Cerebellar nuclear complex (tissue), 1 donor: ENCODE data around the gene MPRIP.

Experiments used
- DNase-seq, 2 experiments: peaks; one replicate each; lab custom pipeline; 2025; lab: John Stamatoyannopoulos, UW

Gene MPRIP

DNA sequence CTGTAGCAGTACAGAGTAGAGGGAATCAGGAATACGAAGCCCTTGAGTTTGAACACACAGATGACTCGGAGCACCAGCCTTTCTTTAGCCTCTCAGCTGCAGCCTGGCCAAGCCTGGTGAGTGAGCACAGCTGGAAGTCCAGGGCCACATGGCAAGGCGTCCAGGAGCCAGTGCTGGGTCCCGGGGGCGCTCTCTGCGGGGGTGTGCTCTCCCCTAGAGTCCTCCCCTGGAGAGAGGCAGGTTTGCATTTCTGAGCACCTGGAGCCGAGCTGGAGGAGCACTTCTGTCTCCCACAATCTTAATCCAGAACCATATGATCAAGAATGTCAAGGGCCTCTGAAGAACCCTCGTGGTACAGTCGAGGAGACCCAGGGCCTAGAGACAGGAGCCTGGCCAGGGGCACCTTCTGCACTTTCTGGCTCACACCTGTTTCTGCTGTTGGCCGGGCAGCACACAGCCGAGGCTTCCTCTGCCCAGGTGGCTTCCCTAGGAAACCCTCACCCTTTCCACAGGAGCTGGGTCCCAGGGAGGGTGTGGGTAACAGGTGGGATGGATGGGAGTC is 85.6 kb downstream of the MPRIP start:
- DNase-seq: no peak

DNA sequence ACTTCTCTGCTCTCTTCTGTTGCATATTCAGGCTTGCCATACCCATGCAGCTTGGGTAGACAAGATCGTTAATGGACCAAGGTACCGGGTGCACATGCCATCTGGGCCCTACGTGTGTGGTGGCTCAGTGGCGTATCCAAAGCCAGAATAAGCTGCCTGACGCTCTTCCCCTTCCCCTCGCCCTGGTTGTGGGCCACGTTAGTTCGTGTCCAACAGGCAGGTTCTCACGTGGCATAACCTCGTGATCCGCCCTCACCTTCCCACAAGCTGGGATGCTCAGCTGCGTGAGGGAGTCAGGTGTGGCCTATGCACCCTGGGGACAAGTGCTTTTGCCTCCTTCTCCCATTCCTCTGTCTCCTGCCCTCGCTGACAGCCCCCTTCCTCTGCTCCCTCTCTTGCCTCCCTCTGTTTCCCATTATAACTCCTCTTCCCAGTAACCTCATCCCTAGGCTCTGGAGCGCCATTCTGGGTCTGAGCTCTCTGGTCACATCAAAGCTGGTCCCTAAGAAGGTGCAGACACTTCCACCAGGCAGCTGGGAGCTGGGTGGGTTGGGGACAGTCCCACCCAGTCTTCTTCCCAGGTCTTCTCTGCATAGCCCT is 86.3 kb downstream of the MPRIP start:
- DNase-seq: no peak

DNA sequence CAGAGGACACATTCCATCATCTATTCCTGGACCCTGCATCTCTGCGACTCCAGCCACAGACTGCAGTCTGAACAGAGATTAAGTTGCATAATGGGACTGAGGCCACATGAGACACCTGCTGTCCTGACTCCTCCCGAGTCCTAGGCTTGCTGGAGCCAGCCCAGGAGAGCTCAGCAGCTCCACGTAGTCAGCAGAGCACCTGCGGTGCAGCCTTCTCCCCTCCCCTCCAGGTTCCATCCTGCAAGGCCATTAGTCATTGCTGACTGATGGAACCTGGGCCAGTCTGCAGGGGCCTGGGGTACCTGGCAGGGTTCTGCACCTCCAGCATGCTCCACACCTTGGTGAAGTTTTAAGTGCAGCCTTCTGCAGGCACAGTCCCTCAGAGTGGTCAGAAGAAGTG is 87.2 kb downstream of the MPRIP start:
- no peak for DNase-seq

DNA sequence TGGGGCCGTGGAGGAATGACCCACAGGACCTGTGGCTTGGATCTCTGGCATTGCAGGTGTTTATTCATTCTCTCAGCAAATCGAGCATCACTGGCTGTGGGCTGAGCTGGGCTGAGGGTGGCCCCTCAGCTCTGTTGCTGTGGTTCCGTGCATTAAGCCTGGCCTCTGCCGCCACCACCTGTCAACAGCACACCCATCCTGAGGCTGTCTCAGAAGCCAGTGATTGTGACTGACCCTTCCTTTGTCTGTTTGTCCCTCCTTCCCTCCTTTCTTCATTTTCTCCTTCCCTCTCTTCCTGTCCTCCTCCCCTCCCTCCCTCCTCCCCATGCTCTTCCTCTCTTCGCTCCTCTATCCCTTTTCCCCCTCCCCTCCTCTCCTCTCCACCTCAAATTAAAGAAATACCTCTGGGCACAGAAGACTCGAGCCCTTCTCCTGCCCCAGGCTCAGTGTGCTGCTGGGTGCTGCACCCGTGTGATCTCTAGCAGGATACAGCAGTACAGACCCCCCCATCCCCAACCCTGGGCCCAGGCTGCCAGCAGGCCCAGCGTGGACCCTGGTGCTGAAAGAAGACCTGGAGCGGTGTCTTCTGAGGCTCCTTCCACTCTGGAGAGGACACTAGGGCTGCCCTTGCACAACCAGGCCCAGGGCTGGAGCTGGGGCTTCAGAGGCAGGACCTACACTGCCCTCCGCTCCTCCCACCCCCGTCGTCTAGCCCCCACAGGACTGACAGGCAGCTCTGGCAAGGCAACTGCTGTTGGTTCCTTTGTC is 88.0 kb downstream of the MPRIP start:
- no peak for DNase-seq

DNA sequence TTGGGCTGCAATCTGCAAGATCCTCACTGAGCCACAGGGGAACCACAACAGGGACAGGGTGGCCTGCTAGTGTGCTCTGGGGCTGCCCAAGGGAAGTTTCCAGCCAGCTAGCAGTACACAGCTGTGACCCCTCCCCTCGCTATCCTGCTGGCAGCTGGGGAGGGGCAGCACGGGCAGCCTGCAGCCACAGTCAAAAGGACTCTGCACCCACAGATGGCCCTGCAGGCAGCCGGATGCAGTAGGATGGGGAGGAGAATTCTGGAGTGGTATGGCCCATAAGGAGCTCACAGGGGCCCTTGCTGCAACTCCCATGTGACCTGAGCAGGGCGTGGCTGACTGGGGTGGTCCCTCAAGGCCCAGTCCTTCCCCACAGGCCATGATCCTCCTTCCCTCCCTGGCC is 89.6 kb downstream of the MPRIP start:
- no peak for DNase-seq

DNA sequence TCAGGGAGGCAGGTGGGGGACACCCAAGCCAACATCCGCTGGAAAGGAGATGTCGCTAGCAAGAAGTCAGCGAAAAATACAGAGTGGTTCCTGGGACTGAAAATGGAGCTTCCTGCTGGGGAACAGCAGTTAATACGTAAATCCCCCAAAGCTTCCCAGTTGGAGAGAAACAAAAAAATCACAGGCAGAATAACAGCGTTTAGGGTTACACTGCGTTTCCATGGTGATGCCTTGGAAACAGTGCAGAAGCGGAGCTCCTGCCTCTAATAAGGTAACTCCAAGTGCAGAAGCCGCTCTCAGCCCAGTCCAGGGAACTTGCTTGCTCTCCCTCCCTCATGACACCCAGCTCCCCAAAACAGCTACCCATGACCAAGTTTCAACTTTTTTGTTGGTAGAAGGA is 90.5 kb downstream of the MPRIP start:
- no peak for DNase-seq

DNA sequence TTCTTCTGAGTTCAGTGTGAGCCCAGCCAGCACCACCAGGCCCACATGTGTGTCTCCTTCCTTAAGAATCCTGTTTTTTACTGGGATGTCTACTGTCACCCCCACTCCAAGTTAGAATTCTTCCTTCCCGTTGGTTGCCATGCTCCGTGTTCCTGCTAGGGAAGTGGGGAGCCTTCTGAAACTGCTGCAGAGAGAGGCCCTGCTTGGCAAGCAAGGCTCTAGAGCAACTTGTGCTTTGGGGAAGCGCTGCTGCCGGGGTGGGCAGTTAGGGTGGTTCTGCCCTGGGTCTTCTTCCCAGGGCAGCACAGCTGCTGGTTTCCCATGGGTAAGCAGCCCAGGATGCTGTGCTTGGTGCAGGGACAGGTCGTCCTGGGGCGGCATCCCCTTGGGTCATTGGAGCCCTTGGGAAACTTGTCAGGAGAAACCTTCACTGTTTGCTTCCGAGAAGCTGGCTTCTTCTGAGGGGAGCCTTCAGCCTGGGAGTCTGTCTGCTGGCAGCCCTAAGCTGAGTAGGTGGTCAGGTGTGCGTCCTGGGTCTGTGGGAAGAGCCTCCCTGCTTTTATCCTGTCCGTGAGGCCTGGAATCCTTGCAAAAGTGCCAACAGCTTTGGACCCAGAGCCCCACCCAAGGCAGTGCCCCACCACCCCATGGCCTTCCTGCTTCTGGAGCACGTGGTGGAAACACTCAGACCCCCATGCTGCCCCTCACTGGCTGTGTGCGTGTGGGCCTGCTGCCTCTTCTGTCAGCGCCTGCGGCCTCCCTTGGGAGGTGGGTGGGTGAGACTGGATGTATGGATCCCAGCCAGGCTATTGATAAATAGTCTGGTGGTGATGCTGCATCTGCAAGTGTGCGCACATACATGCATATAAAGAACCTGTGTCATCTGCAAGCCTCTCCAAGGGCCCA is 92.0 kb downstream of the MPRIP start:
- no peak for DNase-seq

DNA sequence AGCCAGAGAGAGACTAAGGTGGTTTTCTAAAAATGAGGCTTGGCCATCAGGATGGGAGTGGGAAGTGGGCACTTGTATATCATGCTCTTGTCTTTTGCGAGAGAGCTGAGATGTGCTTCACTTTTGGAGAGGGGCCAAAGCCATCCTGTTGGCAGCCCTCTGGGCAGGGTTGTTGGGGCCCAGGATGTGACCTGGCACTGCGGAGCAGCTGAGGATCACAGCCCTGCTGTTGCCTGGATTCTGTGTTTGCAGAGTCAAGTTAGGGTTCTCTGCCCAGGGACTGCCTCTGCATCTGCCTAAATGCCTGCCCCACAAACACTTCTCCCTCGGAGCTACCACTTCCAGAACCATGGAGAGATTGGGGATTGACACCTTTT is 92.7 kb downstream of the MPRIP start:
- no peak for DNase-seq

DNA sequence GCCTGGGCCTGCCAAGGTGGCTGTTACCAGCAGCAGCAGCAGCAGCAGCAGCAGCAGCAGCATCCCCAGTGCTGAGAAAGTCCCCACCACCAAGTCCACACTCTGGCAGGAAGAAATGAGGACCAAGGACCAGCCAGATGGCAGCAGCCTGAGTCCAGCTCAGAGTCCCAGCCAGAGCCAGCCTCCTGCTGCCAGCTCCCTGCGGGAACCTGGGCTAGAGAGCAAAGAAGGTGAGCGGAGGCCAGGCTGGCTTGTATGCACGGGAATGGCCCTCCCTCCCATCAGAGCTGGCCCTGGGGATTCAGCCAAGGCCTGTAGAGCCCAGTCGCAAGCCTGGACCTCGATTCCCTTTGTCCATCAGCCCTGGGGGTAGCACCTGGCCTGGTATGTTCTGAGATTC is 94.0 kb downstream of the MPRIP start:
- peak; percentile 61 to 79 for DNase-seq

DNA sequence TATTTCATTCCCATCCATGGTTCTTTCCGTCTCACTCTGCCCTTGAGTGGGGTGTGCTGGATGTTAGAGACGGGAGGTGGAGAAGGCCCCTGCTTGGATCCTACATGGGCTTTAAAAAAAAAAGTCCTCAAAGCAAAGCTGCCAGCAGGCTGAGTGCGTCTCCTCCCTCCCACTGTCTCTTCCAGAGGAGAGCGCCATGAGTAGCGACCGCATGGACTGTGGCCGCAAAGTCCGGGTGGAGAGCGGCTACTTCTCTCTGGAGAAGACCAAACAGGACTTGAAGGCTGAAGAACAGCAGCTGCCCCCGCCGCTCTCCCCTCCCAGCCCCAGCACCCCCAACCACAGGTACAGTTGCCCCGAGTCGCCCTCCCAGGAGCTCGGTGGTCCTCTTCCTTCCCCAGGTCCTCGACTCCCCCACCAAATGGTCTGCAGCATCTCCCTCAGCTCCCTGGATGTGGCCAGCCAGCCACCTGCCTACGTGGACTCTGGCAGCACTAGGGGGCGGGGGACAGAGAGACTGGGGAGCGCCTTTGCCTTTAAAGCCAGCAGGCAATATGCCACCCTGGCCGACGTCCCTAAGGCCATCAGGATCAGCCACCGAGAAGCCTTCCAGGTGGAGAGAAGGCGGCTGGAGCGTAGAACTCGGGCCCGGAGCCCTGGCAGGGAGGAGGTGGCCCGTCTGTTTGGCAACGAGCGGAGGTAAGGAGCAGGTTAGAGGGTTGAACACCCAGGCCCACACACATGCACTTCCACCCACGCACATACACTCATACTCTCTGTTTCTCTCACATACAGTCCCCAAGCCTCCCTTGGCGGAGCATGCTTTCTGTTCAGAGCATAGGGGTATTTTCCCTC is 95.7 kb downstream of the MPRIP start:
- peak; percentile 78 to 82 for DNase-seq

DNA sequence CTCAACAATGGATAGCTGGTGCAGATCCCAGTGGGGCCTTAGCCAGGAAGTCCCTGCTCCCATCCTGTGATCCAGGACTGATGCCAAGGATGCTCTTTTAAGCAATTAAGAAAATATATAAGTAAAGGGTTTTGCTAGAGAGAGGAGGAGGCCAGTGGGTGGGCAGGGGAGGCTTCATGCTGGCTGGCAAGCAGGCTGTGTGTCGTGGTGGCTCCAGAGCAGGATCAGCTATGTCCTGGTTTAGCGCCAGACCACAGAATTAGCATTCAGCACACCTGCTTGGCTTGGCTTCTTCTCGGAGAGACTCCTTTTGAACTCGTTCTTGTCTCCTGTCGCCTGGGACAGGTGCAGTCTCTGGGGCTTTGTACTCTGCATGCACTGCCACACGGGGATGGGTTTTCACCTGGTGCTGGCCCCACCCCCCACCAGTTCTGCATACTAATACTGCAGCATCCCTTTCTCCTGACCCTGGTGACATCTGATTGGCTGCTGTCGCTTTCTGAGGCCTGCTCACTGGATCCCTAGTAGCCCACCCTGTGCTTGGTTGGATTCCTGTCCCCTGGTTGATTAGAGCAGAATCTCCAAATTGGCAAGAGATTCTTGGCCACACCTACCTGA is 97.8 kb downstream of the MPRIP start:
- no peak for DNase-seq

DNA sequence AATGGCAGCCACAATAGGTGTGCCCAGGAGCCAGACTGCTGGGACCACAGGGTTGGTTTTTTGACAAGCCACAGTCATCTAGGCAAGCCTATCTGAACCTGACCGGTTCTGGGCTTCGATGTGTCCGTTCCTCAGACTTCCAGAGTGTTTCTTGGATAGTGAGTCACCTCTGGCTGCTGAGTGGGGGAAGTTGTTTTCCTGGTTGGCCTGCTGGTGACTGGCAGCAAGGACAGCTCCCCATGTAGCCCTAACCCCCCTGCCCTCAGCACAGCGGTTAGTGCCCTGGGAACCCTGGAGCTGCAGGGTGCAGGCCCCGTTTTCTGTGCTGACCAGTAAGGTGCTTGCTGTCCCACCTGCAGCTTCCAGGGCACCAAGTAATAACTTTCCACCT is 98.3 kb downstream of the MPRIP start:
- no peak for DNase-seq

DNA sequence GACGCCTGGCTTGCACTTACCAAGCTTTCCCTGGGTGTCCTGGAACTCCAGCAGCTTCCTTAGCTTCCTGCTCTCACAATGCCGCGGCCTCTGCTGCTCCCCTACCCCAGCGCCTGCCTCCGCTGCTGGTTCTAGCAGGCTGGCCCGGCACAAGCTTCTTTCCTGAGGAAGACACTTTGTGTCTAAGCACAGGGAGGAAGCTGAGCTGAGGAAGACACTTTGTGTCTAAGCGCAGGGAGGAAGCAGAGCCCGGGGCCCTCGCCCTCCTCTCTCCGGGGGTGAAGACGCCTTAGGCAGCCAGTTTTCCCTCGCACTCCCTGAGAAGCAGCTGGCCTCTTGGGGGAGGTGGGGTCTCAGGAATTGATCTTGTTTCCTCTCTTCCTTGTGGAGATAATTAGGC is 99.0 kb downstream of the MPRIP start:
- DNase-seq: no peak

DNA sequence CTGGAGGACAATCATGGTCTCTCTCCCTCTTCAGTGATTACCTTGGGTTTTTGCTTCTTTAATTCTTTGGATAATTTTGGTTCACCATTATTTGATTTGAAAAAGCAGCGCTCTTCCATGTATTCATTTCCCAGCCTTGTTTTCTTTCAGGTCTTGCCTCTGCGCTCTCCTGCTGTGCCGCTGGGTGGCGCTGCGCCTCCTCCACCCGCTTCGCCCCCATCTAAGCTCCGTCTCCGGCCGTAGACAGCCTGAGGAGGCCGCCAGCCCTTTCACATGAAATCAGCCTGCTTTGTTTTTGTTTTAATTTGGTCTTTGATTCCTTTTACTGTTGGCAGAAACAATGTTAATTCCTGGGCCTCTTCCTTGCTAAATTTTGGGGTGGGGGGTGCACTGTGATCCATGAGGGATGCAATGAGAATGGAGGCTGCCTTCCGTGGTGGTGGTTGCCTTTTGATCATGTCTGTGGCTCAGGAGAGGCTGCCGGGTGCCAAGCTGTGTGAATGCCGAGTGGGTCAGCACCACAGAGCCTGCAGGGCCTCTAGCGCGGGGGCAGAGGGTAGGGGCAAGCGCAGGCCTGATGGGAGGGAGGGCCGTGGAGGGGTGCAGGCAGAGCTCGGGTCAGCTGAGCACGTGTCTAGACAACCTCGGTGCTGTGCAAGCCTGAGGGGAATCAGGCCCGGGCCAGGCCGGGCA is 99.7 kb downstream of the MPRIP start:
- peak in 1 of 2 experiments; percentile 34 for DNase-seq

DNA sequence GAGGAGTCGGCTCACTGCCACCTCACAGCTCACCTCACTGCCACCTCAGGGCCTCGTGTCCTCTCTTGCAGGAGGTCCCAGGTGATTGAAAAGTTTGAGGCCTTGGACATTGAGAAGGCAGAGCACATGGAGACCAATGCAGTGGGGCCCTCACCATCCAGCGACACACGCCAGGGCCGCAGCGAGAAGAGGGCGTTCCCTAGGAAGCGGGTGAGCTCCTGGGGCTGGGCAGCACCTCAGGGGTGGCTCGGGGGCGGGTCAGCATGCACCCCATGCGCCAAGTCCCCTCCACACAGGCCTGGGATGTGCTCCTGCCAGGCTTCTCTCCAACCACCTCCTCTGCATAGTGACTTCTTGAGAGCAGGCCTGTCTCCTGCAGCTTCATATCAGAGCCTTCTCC is 100.3 kb downstream of the MPRIP start:
- no peak for DNase-seq

DNA sequence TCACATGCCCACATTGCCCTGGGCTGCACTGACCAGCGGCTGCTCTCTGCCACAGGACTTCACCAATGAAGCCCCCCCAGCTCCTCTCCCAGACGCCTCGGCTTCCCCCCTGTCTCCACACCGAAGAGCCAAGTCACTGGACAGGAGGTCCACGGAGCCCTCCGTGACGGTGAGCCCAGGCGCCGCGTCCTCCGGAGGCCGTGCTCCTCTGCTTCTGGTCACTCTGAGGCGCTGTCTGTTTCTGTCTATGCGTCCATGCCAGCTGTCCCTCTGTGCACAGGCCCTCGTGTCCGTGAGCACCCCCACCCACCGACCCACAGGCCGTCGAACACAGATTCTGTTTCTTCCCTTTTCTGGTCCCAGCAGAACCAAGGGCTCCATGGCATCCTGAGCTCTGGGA is 101.2 kb downstream of the MPRIP start:
- no peak for DNase-seq

DNA sequence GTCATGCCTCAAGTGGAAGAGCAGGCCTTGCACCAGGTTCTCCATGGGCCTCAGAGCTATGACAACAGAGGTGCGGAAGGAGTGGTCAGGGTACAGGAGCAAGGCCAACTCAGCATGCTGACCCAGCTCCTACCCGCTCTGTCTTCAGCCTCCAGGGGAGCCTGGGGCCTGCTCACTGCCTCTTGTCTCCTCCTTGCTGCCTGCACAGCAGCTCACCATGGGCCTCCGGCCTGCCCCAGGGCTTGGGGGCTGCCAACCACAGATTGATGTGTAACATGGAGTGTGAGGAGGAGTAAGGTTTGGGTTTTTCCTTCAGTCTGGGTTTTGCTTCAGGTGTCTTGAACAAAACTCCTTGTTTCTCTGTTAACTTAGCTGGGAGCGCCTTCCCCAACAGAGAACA is 101.8 kb downstream of the MPRIP start:
- DNase-seq: no peak

DNA sequence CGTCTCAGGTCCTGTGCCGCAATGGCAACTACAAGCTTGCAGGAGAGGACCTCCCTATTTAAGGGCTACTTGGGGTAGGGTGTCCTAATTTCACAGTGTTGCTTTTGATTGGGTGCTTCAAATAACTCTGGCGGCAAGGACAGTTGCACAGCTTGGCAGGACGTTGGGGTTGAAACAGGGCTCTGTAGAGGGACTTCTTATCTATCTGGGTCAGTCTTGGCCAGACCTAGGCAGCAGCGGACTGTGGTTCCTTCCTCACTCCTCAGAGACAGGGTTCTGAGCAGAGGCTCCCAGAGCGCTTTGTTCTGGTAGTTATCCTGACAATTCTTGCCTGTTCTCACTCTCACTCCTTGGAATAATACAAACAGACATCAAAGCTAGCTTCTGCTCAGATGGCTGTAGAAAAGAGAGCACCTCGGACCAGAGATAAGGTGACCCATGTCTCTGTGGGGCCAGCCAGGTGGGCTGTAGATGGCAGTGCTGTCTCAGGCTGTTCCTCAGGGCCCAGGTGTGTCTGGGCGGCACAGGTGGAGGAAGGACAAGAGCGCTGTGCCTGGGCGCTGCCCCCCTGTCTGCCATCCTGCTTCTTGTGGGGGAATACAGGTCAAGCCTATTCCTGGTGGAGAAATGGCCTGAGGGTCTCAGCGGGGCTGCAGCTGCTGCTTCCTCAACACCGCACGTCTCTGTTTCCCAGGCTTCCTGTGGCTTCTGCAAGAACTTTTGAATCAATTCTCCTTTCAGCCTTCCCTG is 102.8 kb downstream of the MPRIP start:
- no peak for DNase-seq

DNA sequence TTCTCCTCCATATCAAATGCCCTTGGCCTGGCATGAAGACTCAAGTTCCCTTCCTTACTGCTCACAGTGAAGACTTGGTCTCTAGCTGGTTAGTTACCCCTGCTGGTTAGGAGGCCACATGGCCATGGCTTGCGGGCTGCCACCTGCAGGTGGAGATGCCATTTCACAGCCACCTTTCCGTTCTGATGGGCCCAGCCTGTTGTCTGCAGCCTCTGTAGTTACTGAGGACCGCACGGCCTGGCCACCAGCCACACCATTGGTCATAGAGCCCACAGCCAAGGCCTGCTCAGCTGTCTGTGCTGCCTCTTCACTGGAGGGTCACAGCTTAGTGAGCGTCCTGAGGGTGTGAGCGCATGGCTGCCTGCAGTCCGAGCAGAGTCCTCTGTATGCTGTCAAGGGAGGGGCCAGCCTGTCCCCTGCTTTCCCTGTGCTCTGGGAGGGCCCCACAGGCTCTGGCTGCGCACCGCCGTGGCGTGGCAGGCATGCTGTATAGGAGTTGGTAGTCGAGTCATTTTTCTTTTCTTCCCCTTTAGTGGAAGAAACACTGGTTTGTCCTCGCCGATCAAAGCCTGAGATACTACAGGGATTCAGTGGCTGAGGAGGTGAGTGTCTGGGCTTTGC is 104.6 kb downstream of the MPRIP start:
- no peak for DNase-seq
